HUES6 (cell line): Measurements from ENCODE around the gene CYB5R3.

ENCODE experiments used
- H3K27ac ChIP-seq: 2 replicates; pipeline ENCODE4 v1.7.0; 2013; ENCODE audit warnings: low read depth, mild to moderate bottlenecking, low read length, inconsistent platforms
- H3K27me3 ChIP-seq: 2 replicates; pipeline ENCODE4 v1.6.1; 2013; ENCODE audit warnings: low read length; ENCODE audit not compliant: control insufficient read depth, insufficient read depth
- H3K36me3 ChIP-seq: 2 replicates; pipeline ENCODE4 v1.6.1; 2013; ENCODE audit warnings: low read length; ENCODE audit not compliant: control insufficient read depth, insufficient read depth
- H3K4me1 ChIP-seq: 2 replicates; pipeline ENCODE4 v1.6.1; 2013; ENCODE audit warnings: low read length; ENCODE audit not compliant: control insufficient read depth, insufficient read depth
- H3K4me3 ChIP-seq: 2 replicates; pipeline ENCODE4 v1.5.1; 2013; ENCODE audit warnings: low read depth, low read length
- H3K9ac ChIP-seq: one replicate; pipeline ENCODE4 v1.6.1; 2013; ENCODE audit warnings: mild to moderate bottlenecking, low read length
- H3K9me3 ChIP-seq: 2 replicates; pipeline ENCODE4 v1.6.1; 2013; ENCODE audit warnings: low read depth, low read length; ENCODE audit not compliant: control insufficient read depth, insufficient read depth

CYB5R3 gene

DNA sequence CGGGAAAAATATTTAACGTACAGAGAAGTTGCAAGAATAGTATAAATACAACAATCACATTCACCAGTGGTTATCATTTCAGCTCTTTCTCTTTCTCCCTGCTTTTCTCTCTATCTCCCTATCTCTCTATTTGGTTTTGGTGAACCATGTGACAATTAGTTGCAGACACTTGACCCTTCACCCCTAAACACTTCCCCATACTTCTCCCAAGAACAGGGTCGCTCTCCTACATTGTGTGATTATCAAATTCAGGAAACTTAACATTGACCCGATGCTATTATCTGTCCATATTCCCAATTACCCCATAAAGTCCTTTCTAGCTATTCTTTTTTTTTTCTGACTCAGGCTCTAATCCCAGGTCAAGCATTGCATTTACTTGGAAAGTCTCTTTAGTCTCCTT, 4.8 kb upstream of the CYB5R3 start:
- Histone ChIP-seq H3K36me3 (no peaks in the 10 kb centered on the region), H3K4me1 (no peaks in the 10 kb centered on the region), H3K4me3 (no peak overlapping the region), H3K9ac (no peak overlapping the region), H3K9me3 (no peaks in the 10 kb centered on the region), H3K27me3 (no peaks in the 10 kb centered on the region), H3K27ac (no peak overlapping the region)

- Histone ChIP-seq H3K9me3 (no peaks in the 10 kb centered on the region), H3K27ac (no peak overlapping the region), H3K4me1 (peaks cover 3% of the 10 kb centered on the region; the same call in 1 of the 2 replicates), H3K9ac (no peak overlapping the region), H3K36me3 (no peaks in the 10 kb centered on the region), H3K27me3 (no peaks in the 10 kb centered on the region), H3K4me3 (no peak overlapping the region)
Observed at GRCh38 chr22:42651134-42651533, 1.9 kb upstream of the CYB5R3 start.

- Histone ChIP-seq H3K4me3 (peak overlapping the region; percentile 82), H3K9ac (peak overlapping the region; percentile 72), H3K27ac (no peak overlapping the region), H3K36me3 (no peaks in the 10 kb centered on the region), H3K9me3 (no peaks in the 10 kb centered on the region), H3K4me1 (peaks cover 24% of the 10 kb centered on the region), H3K27me3 (no peaks in the 10 kb centered on the region)
Observed at GRCh38 chr22:42648368-42649245, 585 bp downstream of the CYB5R3 start.

GRCh38 chr22:42648017-42648367, 1.2 kb downstream of the CYB5R3 start:
- peaks cover 24% of the 10 kb centered on the region for H3K4me1 ChIP-seq
- no peaks in the 10 kb centered on the region for H3K36me3 ChIP-seq
- H3K9me3 ChIP-seq, result no peaks in the 10 kb centered on the region
- H3K27ac ChIP-seq, result no peak overlapping the region
- peak overlapping the region; percentile 72 for H3K9ac ChIP-seq
- H3K4me3 ChIP-seq, result peak overlapping the region; percentile 82
- H3K27me3 ChIP-seq, result no peaks in the 10 kb centered on the region

GRCh38 chr22:42646569-42647525, 2.3 kb downstream of the CYB5R3 start:
- no peak overlapping the region for H3K9ac ChIP-seq
- H3K9me3 ChIP-seq, result no peaks in the 10 kb centered on the region
- no peak overlapping the region for H3K27ac ChIP-seq
- no peaks in the 10 kb centered on the region for H3K36me3 ChIP-seq
- H3K4me3 ChIP-seq, result no peak overlapping the region
- H3K27me3 ChIP-seq, result no peaks in the 10 kb centered on the region
- H3K4me1 ChIP-seq, result peaks cover 24% of the 10 kb centered on the region

DNA sequence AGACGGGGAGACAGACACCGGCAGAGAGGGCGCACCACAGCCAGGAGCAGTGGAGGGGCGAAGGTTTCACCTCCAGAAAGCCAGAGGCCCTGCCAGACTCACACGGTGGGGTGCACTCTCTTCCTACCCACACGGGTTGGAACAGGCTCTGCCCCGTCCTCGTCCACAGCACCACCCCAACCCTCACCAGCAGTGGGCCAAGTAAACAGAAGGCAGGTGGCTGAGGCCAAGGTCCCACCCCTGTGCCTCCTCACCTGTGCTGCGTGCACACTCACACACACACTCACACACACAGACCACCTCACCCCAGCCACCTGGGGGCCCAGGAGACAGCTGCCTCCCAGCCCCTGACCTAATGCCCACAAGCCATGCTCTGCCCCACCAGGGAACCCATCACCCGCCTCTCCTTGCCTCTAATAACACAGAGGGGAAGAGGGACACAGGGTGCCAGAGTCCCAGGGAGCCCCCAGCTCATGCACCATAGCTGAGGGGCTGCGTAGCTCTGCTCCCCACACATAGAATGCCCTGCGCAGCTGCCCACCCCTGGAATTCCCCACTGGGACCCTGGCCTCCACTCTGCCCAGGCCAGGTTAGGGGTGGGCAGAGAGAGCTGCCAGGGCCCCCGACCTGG, 3.1 kb downstream of the CYB5R3 start:
- Histone ChIP-seq H3K27me3 (no peaks in the 10 kb centered on the region), H3K4me3 (no peak overlapping the region), H3K36me3 (no peaks in the 10 kb centered on the region), H3K9ac (no peak overlapping the region), H3K9me3 (no peaks in the 10 kb centered on the region), H3K4me1 (peaks cover 24% of the 10 kb centered on the region), H3K27ac (no peak overlapping the region)

DNA sequence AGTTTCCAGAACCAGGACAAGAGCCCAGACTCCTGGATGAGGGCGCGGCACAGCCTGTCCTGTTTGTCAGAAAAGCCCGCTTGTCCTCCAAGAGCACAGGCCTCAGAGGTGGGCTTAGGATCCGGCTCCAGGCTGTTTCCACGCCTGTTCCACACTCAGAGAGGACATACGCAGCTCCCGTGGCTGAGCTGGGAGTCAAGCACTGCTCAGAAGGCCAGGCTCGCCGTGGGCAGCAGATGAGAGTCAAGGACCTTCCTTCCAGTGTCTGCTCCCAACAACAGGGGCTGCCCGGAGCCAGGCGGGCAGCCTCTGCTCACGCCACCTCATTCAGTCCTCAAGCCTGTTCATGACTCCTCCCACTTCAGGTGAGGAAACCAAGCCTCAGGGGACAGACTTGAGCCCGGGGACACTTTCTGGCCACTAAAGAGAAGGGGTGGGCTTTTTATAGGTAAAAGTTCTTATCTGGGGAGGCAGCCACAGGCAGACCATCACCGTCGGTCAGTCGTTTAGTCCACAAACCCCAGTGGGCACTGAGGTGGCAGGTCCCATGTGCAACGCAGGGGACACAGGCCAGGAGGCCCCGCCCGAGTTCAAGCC, 3.8 kb downstream of the CYB5R3 start:
- Histone ChIP-seq H3K27me3 (no peaks in the 10 kb centered on the region), H3K4me1 (peaks cover 24% of the 10 kb centered on the region), H3K9ac (peak overlapping the region; percentile 40), H3K36me3 (no peaks in the 10 kb centered on the region), H3K4me3 (no peak overlapping the region), H3K9me3 (no peaks in the 10 kb centered on the region), H3K27ac (no peak overlapping the region)

- Histone ChIP-seq H3K27ac (no peak overlapping the region), H3K27me3 (no peaks in the 10 kb centered on the region), H3K4me3 (no peak overlapping the region), H3K9me3 (no peaks in the 10 kb centered on the region), H3K36me3 (no peaks in the 10 kb centered on the region), H3K9ac (peak overlapping the region; percentile 40), H3K4me1 (peaks cover 24% of the 10 kb centered on the region)
Observed at GRCh38 chr22:42644422-42645340, 4.5 kb downstream of the CYB5R3 start.

DNA sequence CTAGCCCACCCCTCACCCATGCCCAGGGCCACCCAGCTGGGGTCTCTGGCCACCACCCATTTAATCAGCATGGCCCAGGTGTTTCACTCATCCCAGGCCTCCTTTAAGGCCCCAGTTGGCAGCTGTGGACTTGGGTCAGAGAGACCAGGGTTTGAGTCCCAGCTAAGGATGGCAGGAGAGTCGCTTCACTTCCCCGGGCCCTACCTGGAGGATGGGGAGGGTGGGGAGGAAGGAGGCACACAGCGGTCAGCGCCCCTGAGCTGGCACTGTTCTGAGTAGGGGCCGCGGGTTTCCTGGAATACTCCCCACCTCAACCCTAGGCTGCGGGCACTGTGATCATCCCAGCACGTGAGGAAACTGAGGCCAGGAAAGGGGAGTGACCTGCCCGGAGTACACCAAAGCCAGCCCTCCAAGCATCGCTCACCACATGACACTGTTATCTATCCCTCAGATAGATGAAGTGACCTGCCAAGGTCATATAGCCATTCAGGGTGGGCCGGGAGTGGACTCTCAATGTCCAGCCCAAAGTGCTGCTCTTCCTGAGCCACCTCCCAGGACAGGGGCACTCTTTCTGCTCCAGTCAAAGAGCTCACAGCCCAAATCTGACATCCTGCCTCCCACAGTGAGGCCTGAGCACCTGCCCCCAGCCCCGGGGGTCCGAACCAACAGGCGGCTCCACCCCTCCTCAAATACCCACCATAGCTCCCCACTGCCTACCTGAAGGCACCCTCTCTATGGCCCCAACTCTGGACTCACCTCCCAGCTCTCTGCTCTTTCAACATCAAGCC, 5.4 kb downstream of the CYB5R3 start:
- H3K4me3 ChIP-seq, result no peak overlapping the region
- H3K9ac ChIP-seq, result no peak overlapping the region
- H3K27me3 ChIP-seq, result no peaks in the 10 kb centered on the region
- no peaks in the 10 kb centered on the region for H3K36me3 ChIP-seq
- H3K27ac ChIP-seq, result no peak overlapping the region
- no peaks in the 10 kb centered on the region for H3K9me3 ChIP-seq
- H3K4me1 ChIP-seq, result peaks cover 24% of the 10 kb centered on the region
